Right atrium auricular region (tissue), 2 donors: Measurements from ENCODE around the gene SEC61B. TPM values are rescaled to one million over a fixed set of nuclear protein-coding genes. Genes with fewer than 3 reads are reported as not detected.

Source experiments
- DNase-seq: peaks from one replicate; pipeline ENCODE4 v3.0.0-alpha.2; 2019; ENCODE audit warnings: low spot score
- H3K27ac ChIP-seq, 2 donors: fragments of 200-600 bp; sonication (generic); 1 replicate in 1 of 2; 2 replicates in 1 of 2; pipeline ENCODE4 v1.5.1; 2016 to 2019
- H3K27me3 ChIP-seq, 2 donors: fragments of 200-600 bp; sonication (generic); one replicate each; pipeline versions ENCODE4 v1.5.1 to v1.6.0; 2017 to 2019
- H3K36me3 ChIP-seq: fragments of 200-600 bp; sonication (generic); one replicate; pipeline ENCODE4 v1.5.1; 2016
- H3K4me1 ChIP-seq, 2 donors: fragments of 200-600 bp; sonication (generic); one replicate each; pipeline versions ENCODE4 v1.5.1 to v1.6.0; 2017 to 2019
- H3K4me3 ChIP-seq, 2 donors: fragments of 200-600 bp; sonication (generic); 1 replicate in 1 of 2; 2 replicates in 1 of 2; pipeline ENCODE4 v1.5.1; 2017 to 2019; ENCODE audit warnings: mild to moderate bottlenecking in 1 of 2, moderate library complexity in 1 of 2
- H3K9me3 ChIP-seq, 2 donors: fragments of 200-600 bp; sonication (generic); one replicate each; pipeline ENCODE4 v1.5.1; 2019
- CTCF ChIP-seq, 2 donors: fragments of 200-600 bp; sonication (generic); IDR thresholded peaks; one replicate each; pipeline ENCODE4 v1.5.1; 2019; ENCODE audit warnings: antibody characterized with exemption in 2 of 2
- total RNA-seq, 2 donors: library from RNA; depleted of rRNA; stranded (reverse); fragments of >200 nt; gene quantifications; one replicate each; pipeline ENCODE4 v1.1.0, GENCODE V29; 2016

SEC61B gene
- total RNA-seq, 2 donors from 2014 or later: 29.4 to 53.1 TPM

- Histone ChIP-seq H3K27ac (no peak overlapping the region), H3K27me3 (no peaks in the 10 kb centered on the region), H3K4me1 (peaks cover 0 to 11% of the 10 kb centered on the region in 2 donors), H3K4me3 (no peak overlapping the region), H3K9me3 (no peaks in the 10 kb centered on the region), H3K36me3 (no peaks in the 10 kb centered on the region)
- DNase-seq: no peak
- no peak for TF ChIP-seq CTCF (IDR thresholded peaks at IDR 0.05)
These were observed 39.7 kb upstream of the SEC61B start for GRCh38 chr9:99182356-99182755.

GRCh38 chr9:99183616-99184015, 38.5 kb upstream of the SEC61B start:
- no peak for DNase-seq
- Histone ChIP-seq H3K4me1 (peaks cover 0 to 11% of the 10 kb centered on the region in 2 donors), H3K9me3 (no peaks in the 10 kb centered on the region), H3K27me3 (no peaks in the 10 kb centered on the region), H3K36me3 (no peaks in the 10 kb centered on the region), H3K27ac (no peak overlapping the region), H3K4me3 (no peak overlapping the region)
- TF ChIP-seq CTCF (IDR thresholded peaks at IDR 0.05): no peak

- Histone ChIP-seq H3K4me3 (no peak overlapping the region), H3K9me3 (no peaks in the 10 kb centered on the region), H3K27me3 (no peaks in the 10 kb centered on the region), H3K4me1 (peaks cover 0 to 11% of the 10 kb centered on the region in 2 donors), H3K27ac (peak overlapping the region in 1 of 2 donors; percentile 30), H3K36me3 (no peaks in the 10 kb centered on the region)
- TF ChIP-seq CTCF (IDR thresholded peaks at IDR 0.05): no peak
- peak; percentile 61 for DNase-seq
These were observed 38.0 kb upstream of the SEC61B start for GRCh38 chr9:99184110-99184474.

GRCh38 chr9:99184475-99185347, 37.4 kb upstream of the SEC61B start:
- peak; percentile 86 to 96 for TF ChIP-seq CTCF (IDR thresholded peaks at IDR 0.05)
- Histone ChIP-seq H3K4me1 (peaks cover 0 to 11% of the 10 kb centered on the region in 2 donors), H3K4me3 (peak overlapping the region in 1 of 2 donors; percentile 43), H3K27me3 (no peaks in the 10 kb centered on the region), H3K36me3 (no peaks in the 10 kb centered on the region), H3K27ac (peak overlapping the region; percentile 30 to 59), H3K9me3 (no peaks in the 10 kb centered on the region)
- peak; percentile 93 for DNase-seq

GRCh38 chr9:99185348-99185632, 36.8 kb upstream of the SEC61B start:
- H3K4me1 ChIP-seq: peaks cover 0 to 11% of the 10 kb centered on the region in 2 donors

More at GRCh38 chr9:99185348-99185632, 36.8 kb upstream of the SEC61B start:
- no peak for TF ChIP-seq CTCF (IDR thresholded peaks at IDR 0.05)
- no peaks in the 10 kb centered on the region for H3K36me3 ChIP-seq
- no peaks in the 10 kb centered on the region for H3K9me3 ChIP-seq
- no peak overlapping the region for H3K27ac ChIP-seq
- no peak for DNase-seq
- no peak overlapping the region for H3K4me3 ChIP-seq
- H3K27me3 ChIP-seq: no peaks in the 10 kb centered on the region
